GM21447 (cell line): ENCODE measurements around the gene SPATA46.
"Not testable (repeated sequence)": the region's sequence is repeated elsewhere in the genome, so short reads cannot be mapped to it uniquely, and the experiment has no call there.

Experiments used
- ATAC-seq: cut with Tn5 transposase; IDR thresholded peaks from one replicate; pipeline ENCODE4 v1.9.1; 2021; ENCODE audit not compliant: unreplicated experiment

The SPATA46 gene

DNA sequence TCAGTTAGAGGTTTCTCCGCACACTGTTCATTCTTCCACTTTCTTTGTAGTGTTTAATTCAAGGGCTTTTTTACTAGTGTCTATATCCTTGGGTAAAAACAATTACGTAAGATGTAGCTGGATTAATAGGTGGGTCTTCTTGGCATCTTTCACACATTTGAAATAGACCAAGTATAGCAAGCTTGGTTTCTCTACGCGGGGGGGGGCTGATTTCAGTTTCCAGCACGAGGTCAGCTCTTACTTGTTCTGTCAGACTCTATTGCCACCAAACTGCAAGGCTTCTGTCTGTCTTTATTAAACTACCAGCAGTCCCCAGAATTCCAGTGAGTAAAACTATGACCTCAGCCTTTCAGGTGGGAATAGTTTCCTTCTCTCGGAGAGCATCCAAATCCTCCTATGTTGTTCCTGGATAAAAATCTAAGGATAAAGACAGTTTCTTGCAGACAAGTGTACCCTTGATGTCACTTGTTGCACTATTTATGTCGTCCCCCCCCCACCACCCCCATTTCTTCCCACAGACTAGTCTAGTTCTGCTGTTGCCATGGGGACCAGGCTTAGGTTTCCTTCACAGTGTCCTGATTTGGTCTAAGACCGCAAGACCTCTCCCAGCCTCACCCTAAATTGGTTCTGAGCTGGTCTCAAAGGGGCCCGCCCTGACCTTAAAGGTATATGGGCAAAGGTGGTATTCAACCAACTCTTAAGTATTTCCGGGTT, 17.0 kb downstream of the SPATA46 start:
- no peak for ATAC-seq

DNA sequence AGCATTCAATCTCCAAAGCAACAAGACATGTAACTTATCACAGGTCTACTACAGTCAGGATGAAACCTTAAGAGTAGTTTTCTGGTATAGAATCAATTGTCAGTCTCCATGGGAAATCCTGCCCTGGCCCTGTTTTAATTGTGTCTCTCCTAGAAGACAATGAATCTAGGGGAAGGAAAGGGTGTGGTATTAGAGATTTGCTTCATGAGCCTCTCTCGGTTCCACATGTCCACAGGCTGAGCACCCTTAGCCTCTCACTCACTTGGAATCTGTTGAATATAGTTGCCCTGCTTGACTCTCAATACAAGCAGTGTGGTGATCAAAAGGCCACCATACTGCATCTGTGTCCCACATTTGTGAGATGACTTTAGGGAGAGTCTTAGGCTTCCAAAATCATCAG, 17.7 kb downstream of the SPATA46 start:
- no peak for ATAC-seq

DNA sequence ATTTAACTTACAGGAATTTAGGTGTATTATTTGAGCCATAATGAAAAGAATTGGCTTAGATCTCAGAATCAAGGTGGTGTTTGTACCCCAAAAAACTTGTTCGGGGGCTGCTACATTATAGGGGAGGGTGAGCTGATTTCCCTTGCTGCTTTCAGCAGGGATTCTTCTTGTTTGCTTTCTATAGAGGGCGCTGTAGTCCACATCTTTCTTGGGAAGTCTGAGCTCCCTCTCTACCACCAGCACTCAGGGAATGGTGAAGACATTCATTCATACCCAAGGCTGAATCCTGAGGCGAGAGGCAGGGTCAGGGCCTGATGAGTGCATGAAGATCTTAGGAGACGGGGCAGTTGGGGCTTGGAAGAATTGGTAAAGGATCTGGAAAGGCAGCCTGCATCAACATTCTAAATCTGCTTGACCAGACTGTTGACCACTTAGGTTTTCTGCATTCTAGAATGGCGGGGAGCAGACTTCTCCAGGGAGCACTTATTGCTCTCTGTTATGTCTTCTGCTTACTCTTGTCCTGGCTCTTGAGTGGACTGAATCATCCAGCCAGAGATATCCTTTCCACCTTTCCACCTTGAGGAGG, 18.9 kb downstream of the SPATA46 start:
- ATAC-seq: no peak

DNA sequence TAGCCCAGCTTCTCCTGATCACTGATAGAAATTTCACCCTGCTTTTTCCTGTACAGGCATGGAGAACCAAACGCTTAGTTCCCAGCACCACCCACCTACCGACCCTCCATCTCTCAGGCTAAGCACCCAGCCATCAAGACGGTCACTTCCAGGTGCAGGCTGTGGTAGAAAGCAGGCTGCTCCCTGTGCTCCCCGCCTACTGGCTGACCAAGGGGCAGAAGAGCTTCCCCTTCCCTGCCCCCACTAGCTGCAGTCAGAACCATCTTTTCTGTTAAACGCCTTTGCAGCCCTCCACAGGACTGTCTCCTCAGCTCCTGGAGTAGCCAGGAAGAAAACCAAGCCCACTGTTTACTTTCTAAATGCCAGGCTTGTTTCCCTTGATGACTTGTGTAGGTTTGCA, 23.0 kb downstream of the SPATA46 start:
- ATAC-seq: no peak

DNA sequence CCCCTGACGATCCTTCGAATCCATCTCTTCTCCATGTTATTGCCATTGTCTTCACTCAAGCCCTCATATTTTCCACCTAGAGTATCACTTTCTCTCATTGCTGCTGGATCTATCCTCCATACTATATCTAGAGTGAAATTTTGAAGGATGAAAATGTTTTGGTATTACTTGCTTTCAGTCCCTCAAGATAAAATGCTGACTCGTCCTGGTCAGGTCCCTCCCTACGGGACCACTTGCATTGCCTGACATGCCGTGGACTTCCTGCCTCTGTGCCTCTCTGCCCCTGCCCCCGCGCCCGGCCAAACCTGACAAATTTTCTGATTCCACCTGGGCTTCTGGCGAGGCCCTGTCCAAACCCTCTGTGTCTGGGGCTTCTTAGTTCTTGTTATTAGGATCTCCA, 23.6 kb downstream of the SPATA46 start:
- ATAC-seq: no peak

DNA sequence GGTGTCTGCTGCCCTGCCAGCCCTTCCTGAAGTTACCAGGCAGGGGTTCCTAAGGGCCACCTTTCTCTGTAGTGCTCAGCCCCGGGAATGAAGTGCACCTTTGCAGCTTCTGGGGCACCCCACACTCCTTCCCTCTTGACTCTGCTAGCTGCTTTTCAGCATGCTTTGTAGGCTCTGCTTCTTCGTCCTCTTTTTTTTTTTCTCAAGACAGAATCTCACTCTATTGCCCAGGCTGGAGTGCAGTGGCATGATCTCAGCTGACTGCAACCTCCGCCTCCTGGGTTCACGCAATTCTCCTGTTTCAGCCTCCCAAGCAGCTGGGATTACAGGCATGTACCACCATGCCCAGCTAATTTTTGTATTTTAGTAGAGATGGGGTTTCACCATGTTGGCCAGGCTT, 24.8 kb downstream of the SPATA46 start:
- ATAC-seq: not testable (repeated sequence)

DNA sequence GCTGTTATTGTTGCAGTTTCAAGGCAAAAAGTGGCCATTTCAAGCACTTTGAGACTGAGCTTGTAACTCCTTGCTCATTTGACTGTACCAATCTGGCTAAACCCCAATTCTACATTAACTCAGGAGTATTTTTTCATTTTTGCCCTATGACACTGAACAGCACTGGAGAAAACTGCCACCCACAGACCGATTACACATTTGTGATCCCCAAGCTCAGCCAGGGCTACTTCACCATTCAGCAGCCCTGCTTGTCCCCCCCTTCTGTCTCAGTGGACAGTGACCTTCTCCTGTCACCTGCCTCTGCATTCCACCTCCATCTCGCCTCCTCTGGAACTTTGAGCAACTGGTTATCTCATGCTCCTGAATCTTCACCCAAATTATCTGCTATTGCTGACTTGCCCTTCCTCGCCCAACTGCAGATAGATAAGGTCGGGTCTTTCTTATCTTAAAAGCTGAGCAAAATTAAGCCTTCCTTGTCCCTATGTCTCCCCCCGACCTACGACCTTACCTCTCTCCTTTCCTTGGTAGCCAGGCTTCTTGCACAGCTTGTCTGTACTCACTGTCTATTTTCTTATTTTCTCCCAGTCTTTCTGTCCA, 25.3 kb downstream of the SPATA46 start:
- ATAC-seq: no peak

DNA sequence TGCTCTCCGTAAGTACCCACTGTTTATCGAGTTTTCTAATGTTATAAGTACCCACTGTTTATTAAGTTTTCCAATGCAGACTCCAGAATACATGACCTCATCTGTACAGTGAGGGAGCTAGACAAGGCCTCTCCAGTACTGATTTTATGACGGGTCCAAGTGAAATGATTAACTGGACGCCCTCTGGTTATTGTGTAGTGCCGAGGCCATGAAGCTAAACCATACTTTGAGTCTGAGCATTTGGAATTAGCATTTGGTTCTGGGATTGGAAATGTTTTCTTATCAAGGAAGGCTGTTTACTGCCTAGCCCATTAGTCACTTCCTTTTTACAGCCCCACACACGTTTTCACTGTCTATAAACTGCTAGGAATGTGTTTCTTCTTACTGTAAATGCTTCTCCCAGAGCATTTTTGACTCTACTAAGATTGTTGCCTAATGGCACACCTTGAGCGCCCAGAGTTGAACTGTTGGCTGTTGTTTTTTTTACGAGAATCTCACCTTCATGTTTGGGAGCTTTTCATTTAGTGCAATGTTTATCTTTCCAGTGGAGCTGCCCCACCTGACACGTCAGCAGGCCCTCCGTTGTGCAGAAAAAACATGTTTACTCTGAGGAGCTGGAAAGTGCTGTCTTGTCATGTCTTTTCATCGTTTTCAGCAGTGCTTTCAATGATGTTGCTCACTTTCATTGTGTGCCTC, 26.9 kb downstream of the SPATA46 start:
- no peak for ATAC-seq

DNA sequence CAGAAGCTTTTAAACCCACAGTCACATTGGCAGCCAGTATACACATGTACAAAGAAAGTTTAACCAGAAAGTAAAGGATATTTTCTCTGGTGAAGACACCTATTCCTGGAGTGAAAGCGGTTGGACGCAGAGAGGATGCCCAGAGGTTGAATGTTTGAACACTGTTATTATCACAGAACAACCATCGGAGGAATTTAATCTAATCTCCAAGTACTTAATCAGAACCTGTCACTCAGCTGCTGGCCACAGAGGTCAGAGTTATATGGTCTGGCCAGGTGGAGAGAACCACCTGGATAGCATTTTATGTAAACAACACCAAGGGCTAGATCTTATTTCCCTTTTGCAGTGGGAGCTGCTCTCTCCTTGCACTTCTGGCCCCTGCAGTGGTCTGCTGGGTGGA, 29.4 kb downstream of the SPATA46 start:
- no peak for ATAC-seq

DNA sequence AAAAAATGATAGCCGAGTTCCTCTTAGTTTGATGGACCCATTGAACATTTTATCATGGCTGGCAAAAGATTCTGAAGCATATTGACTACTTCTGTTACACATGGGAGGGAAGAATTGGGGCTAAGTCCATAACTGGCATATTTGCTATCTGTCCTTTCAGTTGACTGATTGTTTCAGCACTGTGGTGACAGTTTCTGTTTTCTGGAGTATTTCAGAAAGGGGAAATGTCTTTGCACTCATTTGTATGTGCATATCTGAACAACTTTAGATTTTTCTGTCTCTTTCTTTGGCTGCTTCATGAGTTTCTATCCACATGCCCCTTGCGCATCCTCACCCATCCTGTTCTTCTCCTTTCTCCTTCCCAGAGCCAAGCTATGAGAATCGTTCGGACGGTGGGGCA, 33.2 kb downstream of the SPATA46 start:
- no peak for ATAC-seq

DNA sequence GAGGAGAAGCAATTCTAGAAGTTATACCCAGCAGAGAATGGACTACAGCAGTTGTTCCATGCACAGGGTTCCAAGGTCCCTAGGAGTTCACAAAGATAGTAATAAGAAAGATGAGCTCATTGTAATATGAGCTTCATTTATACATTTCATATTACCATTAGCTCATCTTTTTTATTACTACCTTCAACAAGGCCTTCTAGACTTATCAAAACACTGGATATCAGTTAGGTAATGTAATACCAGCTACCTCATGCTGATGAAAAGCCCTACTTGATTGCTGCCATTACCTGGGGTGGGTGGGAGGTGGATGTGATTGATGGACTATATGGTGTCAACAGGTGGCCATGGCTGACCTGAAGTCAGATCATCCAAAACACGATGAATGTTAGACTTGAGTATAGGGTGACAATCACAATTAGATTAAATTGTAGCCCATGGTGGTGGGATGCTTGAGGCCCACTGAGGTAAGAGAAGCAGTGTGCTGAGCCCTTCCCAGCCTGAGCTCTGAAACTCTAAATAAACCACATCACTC, 34.1 kb downstream of the SPATA46 start:
- no peak for ATAC-seq

DNA sequence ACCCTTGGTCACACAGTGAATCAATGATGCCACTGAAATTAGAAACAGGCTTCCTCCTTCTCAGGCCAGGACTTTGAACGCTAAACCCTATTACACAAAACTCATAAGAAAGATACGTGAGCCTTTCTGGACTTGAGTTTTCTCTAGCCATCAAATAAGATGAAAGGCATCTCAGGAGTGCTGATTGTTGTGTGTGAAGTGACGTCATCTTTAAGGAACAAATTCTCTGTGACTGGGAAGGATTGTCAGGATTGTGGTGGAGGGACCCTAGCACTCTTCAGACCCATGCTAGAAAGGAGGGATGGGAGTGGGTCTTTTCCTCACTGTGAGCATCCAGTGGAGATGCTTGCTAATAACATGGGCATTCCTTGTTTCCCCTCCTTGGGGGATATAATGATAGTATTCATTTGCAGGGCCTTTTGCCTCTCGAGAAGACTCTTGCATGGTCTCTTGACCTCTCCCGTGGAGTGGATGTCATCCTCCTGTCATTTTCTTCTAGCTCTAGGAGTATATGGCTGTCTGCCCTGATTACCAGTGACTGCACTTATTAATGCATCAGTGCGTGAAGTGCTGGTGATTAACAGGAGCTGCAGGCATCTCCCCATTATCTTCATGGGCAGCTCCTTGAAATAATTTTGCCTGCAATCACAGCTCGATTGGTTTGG, 39.9 kb downstream of the SPATA46 start:
- no peak for ATAC-seq

DNA sequence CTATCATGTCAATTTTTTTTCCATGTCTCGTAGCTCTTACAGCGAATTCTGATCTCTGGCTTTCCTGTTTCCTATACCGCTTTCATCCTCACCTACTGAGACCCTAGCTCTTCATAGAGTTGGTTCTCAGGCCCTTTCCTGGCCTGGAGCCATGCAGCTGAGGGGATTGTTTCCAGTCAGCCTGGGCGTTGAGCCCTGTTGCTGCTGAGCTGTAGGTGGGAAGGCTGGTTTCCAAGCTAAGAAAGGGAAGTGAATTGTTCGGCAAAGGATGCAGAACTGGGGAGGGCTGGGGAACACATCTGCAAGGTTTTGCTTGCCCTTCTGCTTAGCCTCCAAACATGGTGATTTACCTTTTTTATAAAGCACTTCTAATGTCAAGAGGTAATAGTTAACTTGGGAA, 41.5 kb downstream of the SPATA46 start:
- no peak for ATAC-seq

DNA sequence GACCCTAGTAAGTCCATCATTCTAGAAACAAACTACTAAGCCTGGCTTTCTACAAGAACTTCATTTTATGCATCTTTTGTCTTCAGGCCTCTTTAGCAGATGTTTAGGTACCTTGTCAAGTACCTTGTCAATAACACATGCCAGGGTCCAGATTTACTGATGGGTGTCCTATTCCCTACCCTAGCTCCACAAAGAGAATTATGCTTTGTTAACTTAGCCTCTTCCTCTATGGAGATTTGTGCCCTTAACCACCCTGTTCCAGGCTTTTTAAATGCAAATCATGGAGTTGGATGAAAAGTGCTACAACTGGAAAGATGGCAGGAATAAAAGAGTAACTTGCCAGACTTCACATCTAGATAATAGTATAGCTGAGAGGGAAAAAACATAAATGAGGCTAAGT, 42.7 kb downstream of the SPATA46 start:
- ATAC-seq: no peak

DNA sequence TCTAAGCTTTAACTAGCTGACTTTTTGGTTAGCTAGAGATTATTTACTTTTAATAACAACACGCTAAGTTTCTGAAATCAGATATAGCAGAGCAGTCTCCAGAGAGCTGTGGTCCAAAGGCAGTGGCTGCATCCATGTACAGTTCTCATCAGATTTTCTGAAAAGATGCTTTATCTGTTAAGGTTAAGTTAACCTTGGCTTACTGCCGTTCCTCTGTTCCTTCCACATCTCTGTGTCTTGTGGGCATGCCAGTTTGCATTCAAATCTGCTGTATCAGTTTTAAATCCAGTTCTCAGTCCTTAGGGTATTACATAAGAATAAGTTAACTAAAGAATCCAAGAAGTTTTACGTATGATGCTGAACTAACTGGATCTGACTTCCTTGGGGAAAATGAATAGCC, 46.8 kb downstream of the SPATA46 start:
- no peak for ATAC-seq

DNA sequence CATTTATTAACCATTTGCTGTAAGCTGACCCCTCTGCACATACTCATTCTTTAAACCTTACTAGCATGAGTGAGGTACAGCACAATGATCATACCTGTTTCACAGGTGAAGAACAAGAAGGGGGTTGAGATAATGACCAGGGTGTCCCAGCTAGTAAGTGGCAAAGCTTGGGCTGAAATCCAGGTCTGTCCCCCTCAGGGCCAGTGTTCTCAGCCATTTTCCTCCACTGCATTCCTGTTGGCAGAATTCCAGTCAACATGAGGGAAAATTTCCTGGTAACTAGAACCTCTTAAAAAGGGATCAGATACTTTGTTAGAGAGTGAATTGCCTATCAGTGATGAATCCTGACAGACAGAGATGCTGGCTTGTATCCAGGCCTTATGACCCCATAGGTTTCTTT, 48.1 kb downstream of the SPATA46 start:
- ATAC-seq: no peak

DNA sequence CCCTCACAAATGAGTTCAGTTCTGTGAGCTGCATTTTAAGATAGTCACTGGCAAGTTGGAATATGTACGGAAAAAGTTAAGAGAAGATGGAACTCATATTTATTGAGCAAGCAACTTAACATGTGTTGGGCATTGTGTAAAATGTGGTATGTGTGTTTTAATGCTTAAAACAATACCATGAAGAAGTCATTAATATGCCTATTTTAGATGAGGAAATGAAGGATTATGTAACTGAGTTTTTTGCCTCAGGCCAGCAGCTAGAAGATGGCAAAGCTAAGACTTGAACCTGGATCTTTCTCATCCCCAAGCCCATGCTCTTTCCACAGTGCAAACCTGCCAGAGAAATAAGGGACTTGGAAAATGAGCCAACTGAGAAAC, 48.9 kb downstream of the SPATA46 start:
- ATAC-seq: no peak

DNA sequence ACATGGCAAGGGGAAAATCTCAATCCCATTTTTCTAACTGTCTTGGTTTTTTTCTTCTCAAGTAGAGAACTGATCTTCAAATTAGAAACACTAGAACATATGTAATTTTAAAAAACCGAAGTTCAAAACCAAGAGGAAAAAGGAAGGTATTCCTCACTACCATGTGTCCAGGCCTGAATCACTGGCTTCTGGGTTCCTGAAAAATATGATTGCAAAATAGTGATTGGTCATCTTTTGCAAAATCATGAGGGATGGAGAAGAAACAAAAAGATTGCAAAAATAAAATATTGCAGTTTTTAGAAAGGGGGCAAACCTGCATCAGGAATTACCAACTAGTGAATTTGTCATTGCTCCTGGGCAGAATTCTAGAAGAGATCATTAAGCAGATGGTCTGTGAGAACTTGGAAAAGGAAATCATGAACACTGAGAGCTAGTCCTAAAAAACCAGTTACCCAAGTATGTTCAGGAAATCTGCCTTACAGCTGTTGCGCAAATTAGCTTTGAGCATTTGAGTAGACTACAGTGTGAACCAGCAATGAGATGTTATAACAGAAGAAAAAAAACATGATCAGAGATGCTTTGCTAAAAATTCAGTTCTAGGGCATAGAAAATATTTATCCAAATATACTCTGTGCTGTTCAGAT, 49.4 kb downstream of the SPATA46 start:
- ATAC-seq: no peak

DNA sequence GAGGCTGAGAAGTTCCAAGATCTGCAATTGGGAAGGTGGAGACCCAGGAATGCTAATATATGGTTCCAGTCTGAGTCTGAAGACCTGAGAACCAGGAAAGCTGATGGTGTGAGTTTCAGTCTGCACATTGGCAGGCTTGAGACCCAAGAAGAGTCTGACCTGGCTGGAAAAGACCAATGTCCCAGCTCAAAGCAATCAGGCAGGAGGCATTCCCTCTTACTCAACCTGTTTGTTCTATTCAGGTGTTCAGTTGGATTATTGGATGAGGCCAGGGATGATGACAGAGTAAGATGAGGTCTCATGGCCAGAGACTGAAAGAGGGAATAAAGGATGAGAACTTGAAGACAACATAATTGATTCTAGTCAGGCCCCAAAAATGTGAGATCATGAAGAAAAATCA, 50.1 kb downstream of the SPATA46 start:
- no peak for ATAC-seq

DNA sequence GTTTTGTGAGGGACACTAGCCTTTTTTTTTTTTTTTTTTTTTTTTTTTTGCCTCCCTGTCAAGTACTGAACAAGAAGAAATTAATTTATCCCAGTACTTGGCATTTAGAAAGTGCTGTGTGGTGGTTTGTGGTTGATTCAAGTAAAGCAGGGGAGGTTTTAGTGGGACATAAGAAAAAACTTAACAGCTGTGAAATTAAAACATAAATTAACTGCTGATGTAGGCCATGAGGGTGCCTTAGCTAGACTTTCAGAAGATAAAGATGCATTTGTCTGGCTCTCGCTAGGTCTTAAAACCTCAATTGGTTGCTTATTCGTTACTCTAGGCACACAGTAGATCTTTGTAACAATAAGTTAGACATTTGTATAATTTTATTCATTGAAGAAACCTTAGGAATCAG, 52.3 kb downstream of the SPATA46 start:
- ATAC-seq: no peak
